ENCODE measurements around the gene TSHZ2. TPM values are rescaled to one million over a fixed set of nuclear protein-coding genes. Genes with fewer than 3 reads are reported as not detected.

The TSHZ2 gene
- total RNA-seq, 6 experiments from 2014 or later, result not detected

GRCh38 chr20:53176134-53176533 is 204.0 kb downstream of the TSHZ2 start:
- peaks cover 4% of the 10 kb centered on the region; the same call in 1 of the 2 replicates for H3K36me3 Mint-ChIP-seq (ENCODE audit: low read depth)
- DNase-seq, result no peak
- no peak overlapping the region for H3K4me3 Mint-ChIP-seq
- peaks cover 34% of the 10 kb centered on the region for H3K9me3 Mint-ChIP-seq
- no peak overlapping the region for H3K27ac Mint-ChIP-seq
- TF ChIP-seq CTCF (IDR thresholded peaks at IDR 0.05), result no peak
- H3K4me1 Mint-ChIP-seq (ENCODE audit: low read depth), result no peaks in the 10 kb centered on the region
- peaks cover 1% of the 10 kb centered on the region for H3K27me3 Mint-ChIP-seq (ENCODE audit: insufficient read depth)

GRCh38 chr20:53177687-53178086 is 205.5 kb downstream of the TSHZ2 start:
- Mint-ChIP-seq H3K9me3 (peaks cover 39% of the 10 kb centered on the region), H3K27me3 (ENCODE audit: insufficient read depth) (peaks cover 1% of the 10 kb centered on the region), H3K4me1 (ENCODE audit: low read depth) (no peaks in the 10 kb centered on the region), H3K27ac (no peak overlapping the region), H3K4me3 (no peak overlapping the region), H3K36me3 (ENCODE audit: low read depth) (peaks cover 4% of the 10 kb centered on the region; the same call in 1 of the 2 replicates)
- no peak for DNase-seq
- no peak for TF ChIP-seq CTCF (IDR thresholded peaks at IDR 0.05)

DNA sequence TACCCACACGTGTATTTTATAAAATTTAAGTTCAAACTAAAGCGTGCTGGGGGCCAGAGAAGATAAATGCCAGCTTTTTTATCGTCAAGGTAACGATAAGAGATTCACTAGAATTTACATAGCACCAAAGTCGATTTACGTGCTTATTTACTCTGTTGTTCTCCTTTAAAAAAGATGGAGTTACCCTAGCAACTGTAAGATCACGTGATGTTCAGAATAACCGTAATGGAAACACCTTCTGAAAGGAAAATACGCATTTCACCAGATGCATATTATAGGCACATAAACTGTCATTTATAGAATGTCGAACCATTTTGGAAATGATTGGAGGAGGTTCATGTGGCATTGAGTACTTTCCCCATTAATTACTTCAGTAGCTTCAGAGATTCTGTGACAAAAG is 207.6 kb downstream of the TSHZ2 start:
- Mint-ChIP-seq H3K27ac (no peak overlapping the region), H3K9me3 (peaks cover 31% of the 10 kb centered on the region), H3K27me3 (ENCODE audit: insufficient read depth) (peaks cover 1% of the 10 kb centered on the region; the same call in 1 of the 2 replicates), H3K36me3 (ENCODE audit: low read depth) (peaks cover 4% of the 10 kb centered on the region; the same call in 1 of the 2 replicates), H3K4me3 (no peak overlapping the region), H3K4me1 (ENCODE audit: low read depth) (no peaks in the 10 kb centered on the region)
- no peak for DNase-seq
- TF ChIP-seq CTCF (IDR thresholded peaks at IDR 0.05), result no peak

DNA sequence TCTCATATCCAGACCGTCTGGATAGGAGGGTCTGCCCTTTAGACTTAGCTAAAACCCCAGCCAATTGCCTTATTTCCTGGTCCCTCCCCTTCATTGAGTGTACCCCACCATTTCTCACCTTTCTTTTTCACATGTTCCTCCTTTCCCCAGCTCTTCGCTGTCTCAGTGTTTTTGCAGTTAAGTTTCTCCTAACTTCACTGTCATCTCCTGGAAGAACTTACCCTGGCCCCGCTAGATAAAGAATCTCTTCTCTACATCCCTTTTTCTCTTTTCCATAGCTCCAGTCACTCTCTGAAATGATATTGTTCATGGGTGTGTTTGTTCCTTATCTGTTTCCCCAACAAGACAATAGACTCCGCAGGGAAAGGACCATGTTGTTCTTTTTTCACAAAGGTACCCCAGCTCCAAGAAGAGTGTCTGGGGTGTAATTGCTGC is 208.8 kb downstream of the TSHZ2 start:
- no peak for TF ChIP-seq CTCF (IDR thresholded peaks at IDR 0.05)
- Mint-ChIP-seq H3K4me1 (ENCODE audit: low read depth) (no peaks in the 10 kb centered on the region), H3K27ac (no peak overlapping the region), H3K36me3 (ENCODE audit: low read depth) (peaks cover 4% of the 10 kb centered on the region; the same call in 1 of the 2 replicates), H3K9me3 (peaks cover 33% of the 10 kb centered on the region), H3K4me3 (no peak overlapping the region), H3K27me3 (ENCODE audit: insufficient read depth) (peaks cover 1% of the 10 kb centered on the region; the same call in 1 of the 2 replicates)
- no peak for DNase-seq

DNA sequence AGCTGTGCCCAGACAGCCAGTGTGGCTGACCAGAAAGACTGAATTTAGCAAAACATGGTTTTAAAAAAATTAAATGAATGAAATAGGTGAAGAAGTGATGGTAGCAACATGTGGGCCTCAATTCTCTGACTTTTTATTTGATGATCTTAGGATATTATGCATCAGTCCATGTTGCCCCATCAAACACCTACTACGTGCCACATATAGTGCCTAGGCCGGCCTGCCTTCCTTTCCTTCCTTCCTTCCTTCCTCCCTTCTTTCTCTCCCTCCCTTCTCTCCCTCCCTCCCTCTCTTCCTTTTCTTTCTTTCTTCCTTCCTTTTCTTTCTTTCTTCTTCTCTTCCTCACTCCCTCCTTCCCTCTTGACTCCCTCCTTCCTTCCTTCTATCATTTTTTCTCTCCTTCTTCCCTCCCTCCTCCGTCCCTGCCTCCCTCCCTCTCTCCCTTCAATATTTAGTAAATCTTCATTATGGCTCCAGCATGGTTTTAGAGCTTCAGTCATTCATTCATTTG is 209.8 kb downstream of the TSHZ2 start:
- no peak for DNase-seq
- H3K4me1 Mint-ChIP-seq (ENCODE audit: low read depth), result no peaks in the 10 kb centered on the region
- no peaks in the 10 kb centered on the region for H3K27me3 Mint-ChIP-seq (ENCODE audit: insufficient read depth)
- no peak overlapping the region for H3K27ac Mint-ChIP-seq
- peaks cover 35% of the 10 kb centered on the region for H3K9me3 Mint-ChIP-seq
- TF ChIP-seq CTCF (IDR thresholded peaks at IDR 0.05), result no peak
- H3K36me3 Mint-ChIP-seq (ENCODE audit: low read depth), result no peaks in the 10 kb centered on the region
- H3K4me3 Mint-ChIP-seq, result no peak overlapping the region
